Measurements from ENCODE around the gene SCN9A.

Gene SCN9A

GRCh38 chr2:166239548-166239947 is 136.2 kb downstream of the SCN9A start:
- TF ChIP-seq CTCF (IDR thresholded peaks at IDR 0.05; ENCODE audit: control insufficient read depth, extremely low read depth, insufficient read depth): no peak
- no peak overlapping the region for H3K4me3 ChIP-seq (ENCODE audit: low read depth, low read length)
- DNase-seq (ENCODE audit: low read depth): no peak

DNA sequence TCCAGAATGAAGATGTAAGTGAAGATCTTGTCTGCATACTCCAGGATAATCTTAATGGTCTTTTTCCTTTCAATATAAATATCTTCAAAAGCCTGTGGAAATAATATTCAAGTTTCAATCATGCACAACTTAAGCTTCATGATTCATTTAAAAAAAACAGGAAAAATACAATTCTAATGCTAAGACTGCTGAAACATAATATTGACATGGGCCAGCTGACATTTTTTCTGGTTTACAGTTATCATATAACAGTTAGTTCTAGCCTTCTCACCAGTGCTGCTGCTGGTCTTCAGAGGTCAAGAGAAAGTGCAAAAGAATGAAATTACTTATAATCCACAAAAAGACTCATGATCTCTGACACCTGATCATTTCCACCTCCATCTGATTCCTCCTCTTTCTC is 137.6 kb downstream of the SCN9A start:
- H3K4me3 ChIP-seq (ENCODE audit: low read depth, low read length): no peak overlapping the region
- no peak for DNase-seq (ENCODE audit: low read depth)
- TF ChIP-seq CTCF (IDR thresholded peaks at IDR 0.05; ENCODE audit: control insufficient read depth, extremely low read depth, insufficient read depth): no peak

DNA sequence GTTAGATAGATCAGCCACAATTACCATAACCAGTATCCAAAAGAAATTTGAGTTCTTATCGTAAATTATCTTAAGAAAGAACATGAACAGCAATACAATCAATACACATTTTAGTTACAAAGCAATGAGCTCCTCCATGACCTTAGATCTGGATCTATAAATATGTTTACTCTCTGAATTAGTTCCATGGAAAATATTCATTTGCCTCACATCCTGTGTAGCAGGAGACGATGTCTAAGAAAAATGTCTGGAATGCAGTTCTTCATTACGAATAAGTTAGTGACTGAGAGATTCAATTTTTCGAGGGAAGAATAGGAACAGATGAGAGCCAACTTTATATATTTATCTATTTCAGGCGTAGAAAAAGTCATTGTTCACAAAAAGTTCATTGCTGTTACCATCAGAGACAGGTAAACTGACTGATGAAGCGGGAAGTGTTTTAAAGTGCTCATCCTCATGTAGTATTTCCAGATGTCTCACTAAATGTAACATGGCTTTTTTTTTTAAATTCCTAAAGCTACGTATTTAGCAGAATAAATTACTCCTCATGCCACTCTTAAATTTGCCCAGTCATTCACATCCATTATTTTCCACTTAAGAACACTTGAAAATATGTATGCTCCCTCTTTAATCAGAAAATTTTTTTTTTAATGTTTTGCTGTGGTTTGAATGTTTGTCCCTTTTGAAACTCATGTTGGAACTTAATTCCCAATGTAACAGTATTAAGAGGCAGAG is 141.5 kb downstream of the SCN9A start:
- no peak for DNase-seq (ENCODE audit: low read depth)
- no peak for TF ChIP-seq CTCF (IDR thresholded peaks at IDR 0.05; ENCODE audit: control insufficient read depth, extremely low read depth, insufficient read depth)
- H3K4me3 ChIP-seq (ENCODE audit: low read depth, low read length): no peak overlapping the region

DNA sequence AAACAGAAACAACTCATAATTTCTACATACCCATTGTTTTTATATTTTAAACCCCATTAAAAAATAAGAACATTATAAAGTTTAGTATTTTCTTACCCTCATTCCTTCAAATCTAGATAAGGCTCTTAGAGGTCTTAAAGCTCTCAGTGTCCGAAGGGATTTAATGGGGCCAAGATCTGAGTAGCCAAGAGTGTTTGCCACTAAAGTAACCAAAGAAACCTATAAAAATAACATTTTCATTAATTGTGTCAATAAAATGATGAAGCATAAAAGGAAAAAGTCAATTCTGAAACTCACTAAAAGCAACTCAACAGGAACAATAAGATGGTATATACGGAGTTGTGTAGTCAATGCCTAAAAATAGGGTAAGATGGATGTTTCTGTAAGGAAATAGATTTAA is 142.5 kb downstream of the SCN9A start:
- TF ChIP-seq CTCF (IDR thresholded peaks at IDR 0.05; ENCODE audit: control insufficient read depth, extremely low read depth, insufficient read depth): no peak
- no peak for DNase-seq (ENCODE audit: low read depth)
- no peak overlapping the region for H3K4me3 ChIP-seq (ENCODE audit: low read depth, low read length)

DNA sequence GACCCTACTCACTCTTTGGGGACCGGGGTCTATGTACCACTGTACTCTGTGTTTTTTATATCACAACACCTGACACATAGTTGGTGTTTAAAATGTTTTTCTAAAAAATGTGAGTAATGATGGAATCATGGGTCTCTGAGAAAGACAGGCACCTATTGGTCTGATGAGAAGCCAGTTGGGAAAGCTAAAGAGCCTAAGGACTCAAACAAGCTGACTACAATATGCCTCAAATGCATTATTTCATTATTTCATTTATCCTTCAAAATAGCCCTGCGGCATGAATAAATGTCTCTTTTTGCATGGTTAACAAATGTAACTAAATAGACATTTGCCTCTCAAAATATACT is 145.0 kb downstream of the SCN9A start:
- DNase-seq (ENCODE audit: low read depth): no peak
- no peak overlapping the region for H3K4me3 ChIP-seq (ENCODE audit: low read depth, low read length)
- TF ChIP-seq CTCF (IDR thresholded peaks at IDR 0.05; ENCODE audit: control insufficient read depth, extremely low read depth, insufficient read depth): no peak

DNA sequence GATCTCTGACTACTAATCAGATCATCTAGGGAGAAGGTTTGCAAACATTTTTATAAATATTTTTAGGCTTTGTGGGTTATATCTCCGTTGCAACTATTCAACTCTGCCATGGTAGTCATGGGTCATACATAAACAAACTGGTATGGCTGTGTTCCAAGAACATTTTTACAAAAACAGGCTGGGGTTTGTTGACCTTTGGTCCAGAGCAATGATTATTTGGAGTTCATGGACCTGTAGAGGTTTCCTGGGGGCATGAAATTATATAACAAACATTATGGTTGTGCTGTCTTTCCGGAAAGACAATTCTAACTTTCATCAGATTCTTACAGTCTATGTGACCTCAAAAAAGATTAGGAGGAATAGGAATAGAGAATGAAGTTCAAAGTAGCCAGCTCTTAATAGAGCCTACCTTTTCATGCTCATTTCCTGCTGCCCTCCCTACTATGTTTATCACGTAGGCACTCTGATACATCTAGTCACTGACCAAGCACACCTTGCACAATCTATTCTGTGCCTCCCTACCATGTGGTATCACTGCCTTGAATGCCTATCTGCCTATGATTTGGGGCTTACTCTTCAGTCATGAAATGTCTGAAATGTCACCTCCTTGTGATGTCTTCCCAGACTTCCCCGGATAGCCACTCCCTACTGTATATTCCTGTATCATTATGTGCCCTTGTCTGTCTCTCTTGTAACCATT is 145.6 kb downstream of the SCN9A start:
- DNase-seq (ENCODE audit: low read depth): no peak
- no peak overlapping the region for H3K4me3 ChIP-seq (ENCODE audit: low read depth, low read length)
- no peak for TF ChIP-seq CTCF (IDR thresholded peaks at IDR 0.05; ENCODE audit: control insufficient read depth, extremely low read depth, insufficient read depth)

DNA sequence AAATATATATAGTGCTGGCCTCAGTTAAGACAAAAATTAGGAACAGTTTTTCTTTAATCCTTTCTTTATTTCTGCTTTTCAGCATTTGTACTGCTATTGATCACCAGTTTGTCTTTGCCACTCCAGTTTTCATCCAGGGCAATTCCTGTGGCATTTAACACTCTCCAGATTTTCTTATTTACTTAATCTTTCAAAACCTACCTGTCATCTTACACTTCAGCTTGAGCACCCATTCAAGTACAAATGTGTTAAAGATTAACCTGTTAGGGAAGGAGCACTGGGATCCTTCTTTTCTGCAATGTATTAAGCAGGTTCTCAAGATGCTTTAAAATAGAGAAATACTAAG is 146.1 kb downstream of the SCN9A start:
- no peak for TF ChIP-seq CTCF (IDR thresholded peaks at IDR 0.05; ENCODE audit: control insufficient read depth, extremely low read depth, insufficient read depth)
- no peak overlapping the region for H3K4me3 ChIP-seq (ENCODE audit: low read depth, low read length)
- DNase-seq (ENCODE audit: low read depth): no peak

Measured in LNCaP clone FGC (cell line).